Measurements from ENCODE around the gene NTNG1.

NTNG1 gene

GRCh38 chr1:107188160-107188559, 47.3 kb downstream of the NTNG1 start:
- no peak for TF ChIP-seq CTCF (IDR thresholded peaks at IDR 0.05)
- no peak overlapping the region for H3K4me3 Mint-ChIP-seq
- no peak overlapping the region for H3K27ac Mint-ChIP-seq
- DNase-seq, result no peak
- no peaks in the 10 kb centered on the region for H3K36me3 Mint-ChIP-seq (ENCODE audit: low read depth)
- H3K27me3 Mint-ChIP-seq (ENCODE audit: low read depth, poor library complexity), result no peaks in the 10 kb centered on the region
- H3K9me3 Mint-ChIP-seq, result peaks cover 4% of the 10 kb centered on the region
- H3K4me1 Mint-ChIP-seq, result peaks cover 23% of the 10 kb centered on the region

GRCh38 chr1:107194380-107194779, 53.5 kb downstream of the NTNG1 start:
- Mint-ChIP-seq H3K4me1 (no peaks in the 10 kb centered on the region), H3K4me3 (no peak overlapping the region), H3K9me3 (peaks cover 4% of the 10 kb centered on the region), H3K27ac (no peak overlapping the region), H3K36me3 (ENCODE audit: low read depth) (no peaks in the 10 kb centered on the region), H3K27me3 (ENCODE audit: low read depth, poor library complexity) (no peaks in the 10 kb centered on the region)
- no peak for DNase-seq
- TF ChIP-seq CTCF (IDR thresholded peaks at IDR 0.05), result no peak

- Mint-ChIP-seq H3K4me1 (no peaks in the 10 kb centered on the region), H3K36me3 (ENCODE audit: low read depth) (no peaks in the 10 kb centered on the region), H3K9me3 (no peaks in the 10 kb centered on the region), H3K27ac (no peak overlapping the region), H3K27me3 (ENCODE audit: low read depth, poor library complexity) (no peaks in the 10 kb centered on the region), H3K4me3 (no peak overlapping the region)
- no peak for TF ChIP-seq CTCF (IDR thresholded peaks at IDR 0.05)
- no peak for DNase-seq
Observed at GRCh38 chr1:107195476-107195875, 54.6 kb downstream of the NTNG1 start.

- Mint-ChIP-seq H3K9me3 (no peaks in the 10 kb centered on the region), H3K36me3 (ENCODE audit: low read depth) (no peaks in the 10 kb centered on the region), H3K4me3 (no peak overlapping the region), H3K27ac (no peak overlapping the region), H3K4me1 (no peaks in the 10 kb centered on the region), H3K27me3 (ENCODE audit: low read depth, poor library complexity) (no peaks in the 10 kb centered on the region)
- peak; percentile 48 for TF ChIP-seq CTCF (IDR thresholded peaks at IDR 0.05)
- DNase-seq, result peak; percentile 16
Observed at GRCh38 chr1:107196973-107197562, 56.2 kb downstream of the NTNG1 start.

- no peak overlapping the region for H3K27ac Mint-ChIP-seq
- peaks cover 4% of the 10 kb centered on the region for H3K9me3 Mint-ChIP-seq
- H3K4me1 Mint-ChIP-seq, result no peaks in the 10 kb centered on the region
- TF ChIP-seq CTCF (IDR thresholded peaks at IDR 0.05), result no peak
- H3K4me3 Mint-ChIP-seq, result no peak overlapping the region
- no peaks in the 10 kb centered on the region for H3K36me3 Mint-ChIP-seq (ENCODE audit: low read depth)
- no peak for DNase-seq
- peaks cover 6% of the 10 kb centered on the region for H3K27me3 Mint-ChIP-seq (ENCODE audit: low read depth, poor library complexity)
Observed at GRCh38 chr1:107198561-107198960, 57.7 kb downstream of the NTNG1 start.

- Mint-ChIP-seq H3K36me3 (ENCODE audit: low read depth) (no peaks in the 10 kb centered on the region), H3K4me3 (no peak overlapping the region), H3K27me3 (ENCODE audit: low read depth, poor library complexity) (peaks cover 6% of the 10 kb centered on the region), H3K9me3 (peaks cover 4% of the 10 kb centered on the region), H3K4me1 (no peaks in the 10 kb centered on the region), H3K27ac (no peak overlapping the region)
- TF ChIP-seq CTCF (IDR thresholded peaks at IDR 0.05), result no peak
- DNase-seq, result no peak
Observed at GRCh38 chr1:107200631-107201030, 59.8 kb downstream of the NTNG1 start.

All from nephron progenitor cell (in vitro differentiated cells).